ENCODE data around the gene FKBP9. TPM values are rescaled to one million over a fixed set of nuclear protein-coding genes. Genes with fewer than 3 reads are reported as not detected.
A peak's percentile ranks its signal among the peaks of the same experiment; 100 is the strongest.
"Not testable (repeated sequence)": the region's sequence is repeated elsewhere in the genome, so short reads cannot be mapped to it uniquely, and the experiment has no call there.

Gene FKBP9
- polyA plus RNA-seq = under 1 TPM in 1 of 3 donors, not detected in 2; 0.08 TPM

GRCh38 chr7:32957326-32958045 lies at the start of gene FKBP9:
TSS of gene FKBP9 (plus strand) at chr7:32957440. CDS start at chr7:32957574, 134 bp downstream.
- peak; percentile 6 to 12 (median 8) for DNase-seq
- Mint-ChIP-seq H3K9me3 (no peaks in the 10 kb centered on the region), H3K4me3 (peak within 1 kb of the TSS; percentile 72 to 96 (median 85)), H3K36me3 (peaks cover 0 to 4% (median 0%) of the 10 kb centered on the region in 3 donors), H3K27ac (peak within 1 kb of the TSS in 2 of 6 donors; percentile 45 to 71), H3K27me3 (ENCODE audit: low read depth in 3 of 3) (peaks cover 6 to 16% (median 10%) of the 10 kb centered on the region in 3 donors), H3K4me1 (peaks cover 4 to 6% of the 10 kb centered on the region in 2 donors)

- no peak for DNase-seq
- no peak overlapping the region for H3K27ac Mint-ChIP-seq
- H3K9me3 Mint-ChIP-seq = no peaks in the 10 kb centered on the region
- peaks cover under 1 to 4% (median 3%) of the 10 kb centered on the region in 3 donors for H3K36me3 Mint-ChIP-seq
- H3K4me1 Mint-ChIP-seq = peaks cover 16 to 20% of the 10 kb centered on the region in 2 donors
- peaks cover under 1 to 5% (median 2%) of the 10 kb centered on the region in 3 donors for H3K27me3 Mint-ChIP-seq (ENCODE audit: low read depth in 3 of 3)
- H3K4me3 Mint-ChIP-seq = no peak overlapping the region
These were observed 47.0 kb upstream of the FKBP9 start for GRCh38 chr7:32910195-32910594.

- Mint-ChIP-seq H3K4me1 (peaks cover 14 to 18% of the 10 kb centered on the region in 2 donors), H3K27me3 (ENCODE audit: low read depth in 3 of 3) (peaks cover 0 to 2% (median 2%) of the 10 kb centered on the region in 3 donors), H3K4me3 (peak overlapping the region in 1 of 5 donors; percentile 15), H3K27ac (peak overlapping the region in 2 of 6 donors; percentile 30 to 72), H3K36me3 (peaks cover 10 to 20% (median 15%) of the 10 kb centered on the region in 3 donors), H3K9me3 (no peaks in the 10 kb centered on the region)
- DNase-seq = no peak
These were observed 43.1 kb upstream of the FKBP9 start for GRCh38 chr7:32914184-32914583.

- H3K4me3 Mint-ChIP-seq = no peak overlapping the region
- H3K27me3 Mint-ChIP-seq (ENCODE audit: low read depth in 3 of 3) = peaks cover 0 to 2% (median 2%) of the 10 kb centered on the region in 3 donors
- no peaks in the 10 kb centered on the region for H3K9me3 Mint-ChIP-seq
- H3K36me3 Mint-ChIP-seq = peaks cover 10 to 20% (median 15%) of the 10 kb centered on the region in 3 donors
- DNase-seq = peak in 1 of 3 donors; percentile 14
- peaks cover 14 to 18% of the 10 kb centered on the region in 2 donors for H3K4me1 Mint-ChIP-seq
- H3K27ac Mint-ChIP-seq = peak overlapping the region in 3 of 6 donors; percentile 44 to 67 (median 63)
These were observed 42.2 kb upstream of the FKBP9 start for GRCh38 chr7:32915041-32915536.

GRCh38 chr7:32916006-32916405 lies 41.2 kb upstream of the FKBP9 start:
- no peak for DNase-seq
- Mint-ChIP-seq H3K27me3 (ENCODE audit: low read depth in 3 of 3) (peaks cover 0 to 2% (median under 1%) of the 10 kb centered on the region in 3 donors), H3K4me3 (no peak overlapping the region), H3K27ac (peak overlapping the region in 1 of 6 donors; percentile 4), H3K9me3 (no peaks in the 10 kb centered on the region), H3K4me1 (peaks cover 14 to 18% of the 10 kb centered on the region in 2 donors), H3K36me3 (peaks cover 10 to 20% (median 15%) of the 10 kb centered on the region in 3 donors)

GRCh38 chr7:32916994-32917393 lies 40.2 kb upstream of the FKBP9 start:
- Mint-ChIP-seq H3K4me1 (peaks cover 14 to 18% of the 10 kb centered on the region in 2 donors), H3K36me3 (peaks cover 14 to 22% (median 21%) of the 10 kb centered on the region in 3 donors), H3K27ac (peak overlapping the region in 1 of 6 donors; percentile 49)
- not testable (repeated sequence) for DNase-seq; H3K9me3 Mint-ChIP-seq; H3K27me3 Mint-ChIP-seq (ENCODE audit: low read depth in 3 of 3); H3K4me3 Mint-ChIP-seq

- Mint-ChIP-seq H3K27me3 (ENCODE audit: low read depth in 3 of 3) (no peaks in the 10 kb centered on the region), H3K27ac (peak overlapping the region in 2 of 6 donors; percentile 1 to 45)
These were observed 35.3 kb upstream of the FKBP9 start for GRCh38 chr7:32921896-32922295.

GRCh38 chr7:32928785-32929298 lies 28.4 kb upstream of the FKBP9 start:
- peaks cover 12 to 38% (median 20%) of the 10 kb centered on the region in 3 donors for H3K36me3 Mint-ChIP-seq
- no peaks in the 10 kb centered on the region for H3K4me1 Mint-ChIP-seq
- no peaks in the 10 kb centered on the region for H3K9me3 Mint-ChIP-seq
- peaks cover 0 to 3% (median 2%) of the 10 kb centered on the region in 3 donors for H3K27me3 Mint-ChIP-seq (ENCODE audit: low read depth in 3 of 3)
- no peak for DNase-seq
- no peak overlapping the region for H3K4me3 Mint-ChIP-seq
- H3K27ac Mint-ChIP-seq = no peak overlapping the region

More at GRCh38 chr7:32921896-32922295, 35.3 kb upstream of the FKBP9 start:
- DNase-seq = no peak
- no peaks in the 10 kb centered on the region for H3K4me1 Mint-ChIP-seq
- no peak overlapping the region for H3K4me3 Mint-ChIP-seq
- no peaks in the 10 kb centered on the region for H3K9me3 Mint-ChIP-seq
- H3K36me3 Mint-ChIP-seq = peaks cover 13 to 30% (median 19%) of the 10 kb centered on the region in 3 donors

GRCh38 chr7:32929430-32930143 lies 27.7 kb upstream of the FKBP9 start:
- no peak for DNase-seq
- Mint-ChIP-seq H3K4me3 (no peak overlapping the region), H3K36me3 (peaks cover 12 to 34% (median 20%) of the 10 kb centered on the region in 3 donors), H3K4me1 (no peaks in the 10 kb centered on the region), H3K27me3 (ENCODE audit: low read depth in 3 of 3) (peaks cover 0 to 3% (median 2%) of the 10 kb centered on the region in 3 donors), H3K27ac (no peak overlapping the region), H3K9me3 (no peaks in the 10 kb centered on the region)

GRCh38 chr7:32930378-32930777 lies 26.9 kb upstream of the FKBP9 start:
- Mint-ChIP-seq H3K27ac (no peak overlapping the region), H3K27me3 (ENCODE audit: low read depth in 3 of 3) (peaks cover 0 to 3% (median 2%) of the 10 kb centered on the region in 3 donors), H3K4me3 (no peak overlapping the region), H3K36me3 (peaks cover 12 to 30% (median 20%) of the 10 kb centered on the region in 3 donors), H3K9me3 (no peaks in the 10 kb centered on the region), H3K4me1 (no peaks in the 10 kb centered on the region)
- no peak for DNase-seq

- H3K36me3 Mint-ChIP-seq = peaks cover 0 to 4% (median 4%) of the 10 kb centered on the region in 3 donors
- H3K27me3 Mint-ChIP-seq (ENCODE audit: low read depth in 3 of 3) = peaks cover 0 to 2% (median 0%) of the 10 kb centered on the region in 3 donors
- no peak overlapping the region for H3K27ac Mint-ChIP-seq
- no peaks in the 10 kb centered on the region for H3K9me3 Mint-ChIP-seq
- no peak for DNase-seq
- peaks cover 0 to 7% of the 10 kb centered on the region in 2 donors for H3K4me1 Mint-ChIP-seq
- no peak overlapping the region for H3K4me3 Mint-ChIP-seq
These were observed 21.7 kb upstream of the FKBP9 start for GRCh38 chr7:32935558-32935957.

GRCh38 chr7:32936689-32937088 lies 20.6 kb upstream of the FKBP9 start:
- no peak overlapping the region for H3K4me3 Mint-ChIP-seq
- DNase-seq = no peak
- no peak overlapping the region for H3K27ac Mint-ChIP-seq
- H3K27me3 Mint-ChIP-seq (ENCODE audit: low read depth in 3 of 3) = peaks cover 0 to 2% (median 0%) of the 10 kb centered on the region in 3 donors
- peaks cover 0 to 1% (median 0%) of the 10 kb centered on the region in 3 donors for H3K36me3 Mint-ChIP-seq
- H3K9me3 Mint-ChIP-seq = no peaks in the 10 kb centered on the region
- peaks cover 4 to 12% of the 10 kb centered on the region in 2 donors for H3K4me1 Mint-ChIP-seq

- no peak for DNase-seq
- Mint-ChIP-seq H3K36me3 (no peaks in the 10 kb centered on the region), H3K9me3 (no peaks in the 10 kb centered on the region), H3K4me1 (peaks cover 10 to 20% of the 10 kb centered on the region in 2 donors), H3K4me3 (no peak overlapping the region), H3K27me3 (ENCODE audit: low read depth in 3 of 3) (peaks cover 0 to 2% (median 0%) of the 10 kb centered on the region in 3 donors), H3K27ac (peak overlapping the region in 1 of 6 donors; percentile 31)
These were observed 19.7 kb upstream of the FKBP9 start for GRCh38 chr7:32937344-32938174.

All from immature natural killer cell (primary cell).